ENCODE measurements around the gene REXO1. TPM values are rescaled to one million over a fixed set of nuclear protein-coding genes. Genes with fewer than 3 reads are reported as not detected.

The REXO1 gene
- total and polyA plus RNA-seq, 2 of the 13 experiments (the other 11 are each of a cell fraction or from before 2014, with no cell fraction given), result 5.0 to 11.2 TPM

GRCh38 chr19:1847684-1848398 lies 442 bp downstream of the REXO1 start (continued):
- no peak for TF ChIP-seq SATB2 (CRISPR knock-in tag; IDR thresholded peaks at IDR 0.05)
- no peak for TF ChIP-seq MTF2 (CRISPR knock-in tag; IDR thresholded peaks at IDR 0.05; ENCODE audit: borderline replicate concordance)
- no peak for TF ChIP-seq ZC3H4 (CRISPR knock-in tag; IDR thresholded peaks at IDR 0.05; ENCODE audit: borderline replicate concordance)
- no peak for TF ChIP-seq MAFK (conservative IDR thresholded peaks at IDR 0.05 in 1 of 2, IDR thresholded peaks at IDR 0.05 in 1 of 2; ENCODE audit: low read length in 2 of 2)
- TF ChIP-seq HOMEZ (CRISPR knock-in tag; IDR thresholded peaks at IDR 0.05; ENCODE audit: low read depth), result no peak
- no peak for TF ChIP-seq HNF1A (IDR thresholded peaks at IDR 0.05; ENCODE audit: low read depth)
- peak; percentile 16; the same call in 1 of the 2 replicates for TF ChIP-seq HNF1A (CRISPR knock-in tag; IDR thresholded peaks at IDR 0.05; ENCODE audit: borderline replicate concordance)
- 0 out of 2 replicates have a peak, but pooled peaks have one; percentile 18 for TF ChIP-seq CSRNP1 (CRISPR knock-in tag; IDR thresholded peaks at IDR 0.05)
- peak; percentile 60; the same call in 1 of the 2 replicates for TF ChIP-seq GABPB1 (CRISPR knock-in tag; IDR thresholded peaks at IDR 0.05)
- no peak for TF ChIP-seq JARID2 (CRISPR knock-in tag; IDR thresholded peaks at IDR 0.05; ENCODE audit: insufficient replicate concordance)
- no peak for TF ChIP-seq PRPF4 (IDR thresholded peaks at IDR 0.05; ENCODE audit: low read depth, low read length, poor library complexity, severe bottlenecking)
- no peak for TF ChIP-seq ZNF691 (CRISPR knock-in tag; IDR thresholded peaks at IDR 0.05; ENCODE audit: borderline replicate concordance, low read depth)
- no peak for TF ChIP-seq ZNF331 (CRISPR knock-in tag; IDR thresholded peaks at IDR 0.05)
- no peak for TF ChIP-seq ZNF660 (CRISPR knock-in tag; IDR thresholded peaks at IDR 0.05; ENCODE audit: borderline replicate concordance, low read depth)
- no peak for TF ChIP-seq SUZ12 (IDR thresholded peaks at IDR 0.05; ENCODE audit: low read depth, low read length)
- no peak for TF ChIP-seq ZNF34 (CRISPR knock-in tag; IDR thresholded peaks at IDR 0.05; ENCODE audit: borderline replicate concordance)
- no peak for TF ChIP-seq ZSCAN30 (CRISPR knock-in tag; IDR thresholded peaks at IDR 0.05)
- no peak for TF ChIP-seq ZNF430 (CRISPR knock-in tag; IDR thresholded peaks at IDR 0.05)
- TF ChIP-seq ZNF496 (CRISPR knock-in tag; IDR thresholded peaks at IDR 0.05; ENCODE audit: insufficient replicate concordance), result no peak
- TF ChIP-seq WIZ (CRISPR knock-in tag; IDR thresholded peaks at IDR 0.05), result no peak
- TF ChIP-seq ESRRA (CRISPR knock-in tag; IDR thresholded peaks at IDR 0.05; ENCODE audit: low read depth), result no peak
- no peak for TF ChIP-seq PAWR (CRISPR knock-in tag; IDR thresholded peaks at IDR 0.05; ENCODE audit: borderline replicate concordance)

Measured in HepG2 (cell line).